Suprapubic skin (tissue), 3 donors: ENCODE measurements around the gene MAN2B1.

Experiments used
- POLR2A ChIP-seq, 2 donors: fragments of 450-650 bp; IDR thresholded peaks; one replicate each; pipeline ENCODE4 v1.6.1; 2017; ENCODE audit warnings: antibody characterized with exemption in 2 of 2, mild to moderate bottlenecking in 2 of 2, moderate library complexity in 2 of 2
- TF ChIP-seq, protein P1 (sequence below), 2 donors: fragments of 200-600 bp in 1 of 2; fragments of 450-650 bp in 1 of 2; sonication (generic) in 1 of 2; IDR thresholded peaks; one replicate each; pipeline ENCODE4 v1.5.1; 2016 to 2019; ENCODE audit warnings: antibody characterized with exemption in 2 of 2, mild to moderate bottlenecking in 1 of 2, moderate library complexity in 1 of 2

DNA sequence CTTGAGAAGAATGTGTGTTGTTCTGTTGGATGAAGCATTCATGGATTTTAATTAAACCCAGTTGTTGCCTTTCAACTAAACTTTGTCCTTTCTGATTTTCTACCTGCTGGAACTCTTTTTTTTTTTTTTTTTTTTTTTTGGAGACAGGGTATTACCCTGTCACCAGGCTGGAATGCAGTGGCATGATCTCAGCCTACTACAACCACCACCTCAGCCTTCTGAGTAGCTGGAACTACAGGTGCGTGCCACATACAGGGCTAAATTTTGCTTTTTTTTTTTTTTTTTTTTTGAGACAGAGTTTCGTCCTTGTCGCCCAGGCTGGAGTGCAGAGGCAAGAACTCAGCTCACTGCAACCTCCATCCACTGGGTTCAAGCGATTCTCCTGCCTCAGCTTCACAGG lies 48.9 kb downstream of the MAN2B1 start:
- TF ChIP-seq, protein P1, sequence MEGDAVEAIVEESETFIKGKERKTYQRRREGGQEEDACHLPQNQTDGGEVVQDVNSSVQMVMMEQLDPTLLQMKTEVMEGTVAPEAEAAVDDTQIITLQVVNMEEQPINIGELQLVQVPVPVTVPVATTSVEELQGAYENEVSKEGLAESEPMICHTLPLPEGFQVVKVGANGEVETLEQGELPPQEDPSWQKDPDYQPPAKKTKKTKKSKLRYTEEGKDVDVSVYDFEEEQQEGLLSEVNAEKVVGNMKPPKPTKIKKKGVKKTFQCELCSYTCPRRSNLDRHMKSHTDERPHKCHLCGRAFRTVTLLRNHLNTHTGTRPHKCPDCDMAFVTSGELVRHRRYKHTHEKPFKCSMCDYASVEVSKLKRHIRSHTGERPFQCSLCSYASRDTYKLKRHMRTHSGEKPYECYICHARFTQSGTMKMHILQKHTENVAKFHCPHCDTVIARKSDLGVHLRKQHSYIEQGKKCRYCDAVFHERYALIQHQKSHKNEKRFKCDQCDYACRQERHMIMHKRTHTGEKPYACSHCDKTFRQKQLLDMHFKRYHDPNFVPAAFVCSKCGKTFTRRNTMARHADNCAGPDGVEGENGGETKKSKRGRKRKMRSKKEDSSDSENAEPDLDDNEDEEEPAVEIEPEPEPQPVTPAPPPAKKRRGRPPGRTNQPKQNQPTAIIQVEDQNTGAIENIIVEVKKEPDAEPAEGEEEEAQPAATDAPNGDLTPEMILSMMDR (IDR thresholded peaks at IDR 0.05) = no peak
- no peak for TF ChIP-seq POLR2A (IDR thresholded peaks at IDR 0.05)
